Esophagus squamous epithelium (tissue), 5 donors: ENCODE measurements around the gene ALKBH5. TPM values are rescaled to one million over a fixed set of nuclear protein-coding genes. Genes with fewer than 3 reads are reported as not detected.

Experiments used
- DNase-seq: peaks from one replicate; lab custom pipeline; 2025; lab: John Stamatoyannopoulos, UW
- H3K27ac ChIP-seq, 4 donors: fragments of 200-600 bp; sonication (generic); one replicate each; pipeline ENCODE4 v1.5.1; 2016 to 2019; ENCODE audit warnings: mild to moderate bottlenecking in 1 of 4
- H3K27me3 ChIP-seq, 4 donors: fragments of 200-600 bp; sonication (generic); 1 replicate in 3 of 4; 2 replicates in 1 of 4; pipeline versions ENCODE4 v1.5.1 to v1.6.0; 2017 to 2021; ENCODE audit warnings: antibody characterized with exemption in 1 of 4
- H3K36me3 ChIP-seq, 3 donors: fragments of 200-600 bp; sonication (generic); one replicate each; pipeline ENCODE4 v1.5.1; 2016 to 2019
- H3K4me1 ChIP-seq, 3 donors: fragments of 200-600 bp; sonication (generic); one replicate each; pipeline ENCODE4 v1.5.1; 2017 to 2019
- H3K4me3 ChIP-seq, 4 donors: fragments of 200-600 bp; sonication (generic); 1 replicate in 3 of 4; 2 replicates in 1 of 4; pipeline ENCODE4 v1.5.1; 2016 to 2019; ENCODE audit warnings: mild to moderate bottlenecking in 2 of 4, moderate library complexity in 1 of 4
- H3K9me3 ChIP-seq, 3 donors: fragments of 200-600 bp; sonication (generic); one replicate each; pipeline ENCODE4 v1.5.1; 2016 to 2019
- POLR2A ChIP-seq, 4 donors: fragments of 450-650 bp; IDR thresholded peaks; one replicate each; pipeline ENCODE4 v1.6.1; 2017; ENCODE audit warnings: antibody characterized with exemption in 4 of 4, mild to moderate bottlenecking in 4 of 4, moderate library complexity in 3 of 4
- WGBS, 2 donors: methylation state at CpG; one replicate each; pipeline ENCODE4 v1.1.5; 2018; 5-methylcytosine and 5-hydroxymethylcytosine counted together
- intact Hi-C: fragments of 100-400 bp; cut with DNase I; formaldehyde crosslinking; loops from one replicate; pipeline ENCODE4 v1.15.0; 2022
- total RNA-seq, 4 donors: library from RNA; depleted of rRNA; stranded (reverse); fragments of >200 nt; gene quantifications; one replicate each; pipeline ENCODE4 v1.1.0, GENCODE V29; 2016
- TF ChIP-seq, protein P1 (sequence below), 6 experiments: fragments of 450-650 bp in 4 of 6; fragments of 200-600 bp in 2 of 6; sonication (generic) in 2 of 6; IDR thresholded peaks; one replicate each; pipeline ENCODE4 v1.5.1; 2016 to 2019; ENCODE audit warnings: antibody characterized with exemption in 6 of 6, mild to moderate bottlenecking in 4 of 6, moderate library complexity in 4 of 6
- donor health status: DM: yes; HTN: yes; CAD: no.

The ALKBH5 gene
- total RNA-seq, 4 donors from 2014 or later = 55.8 to 58.9 (median 56.9) TPM

DNA sequence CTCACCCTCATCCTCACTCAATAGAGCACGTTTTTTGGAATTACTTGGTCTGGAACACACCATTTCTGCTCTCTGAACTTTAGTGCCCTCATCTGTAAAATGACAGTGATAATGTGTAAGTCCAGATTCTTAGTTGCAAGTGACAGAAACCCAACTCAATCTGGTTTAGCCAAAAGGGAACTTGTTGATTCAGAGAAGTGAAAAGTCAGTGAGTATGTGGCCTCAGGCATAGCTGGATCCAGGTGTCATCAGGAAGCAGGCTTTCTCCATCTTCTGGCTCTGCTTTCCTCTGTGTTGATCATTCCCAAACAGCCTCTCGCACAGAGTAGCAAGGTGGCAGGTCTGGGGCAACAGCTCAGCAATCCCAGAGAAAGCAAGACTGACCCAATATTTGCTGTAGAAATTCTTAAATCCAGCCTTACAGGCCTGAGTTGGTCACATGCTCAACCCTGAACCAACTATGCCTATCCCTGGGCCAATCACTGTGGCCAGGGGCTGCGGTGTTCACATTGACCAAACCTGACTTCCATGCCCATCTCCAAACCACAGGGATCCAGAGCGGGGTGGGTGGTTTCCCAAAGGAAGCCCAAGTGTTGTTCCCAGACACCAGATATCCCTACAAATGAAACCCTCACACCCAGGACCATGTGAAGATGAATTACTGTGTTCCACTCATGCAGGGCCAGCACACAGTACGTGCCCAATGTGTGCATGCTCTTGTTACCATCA is 23.3 kb upstream of the ALKBH5 start:
- intact Hi-C loops = no loop called here
- H3K4me3 ChIP-seq = no peak overlapping the region
- no peak for TF ChIP-seq POLR2A (IDR thresholded peaks at IDR 0.05)
- no peak overlapping the region for H3K27ac ChIP-seq
- DNase-seq = no peak
- no peaks in the 10 kb centered on the region for H3K36me3 ChIP-seq
- H3K27me3 ChIP-seq = no peaks in the 10 kb centered on the region
- H3K9me3 ChIP-seq = no peaks in the 10 kb centered on the region
- peaks cover 5 to 32% (median 21%) of the 10 kb centered on the region in 3 donors for H3K4me1 ChIP-seq
- 86 to 88% methylated on average over 5 of the region's 5 CpGs for WGBS, 2 donors

GRCh38 chr17:18161207-18162145 is 22.2 kb upstream of the ALKBH5 start:
- H3K4me1 ChIP-seq = peaks cover 5 to 28% (median 21%) of the 10 kb centered on the region in 3 donors
- H3K36me3 ChIP-seq = no peaks in the 10 kb centered on the region
- no peak overlapping the region for H3K4me3 ChIP-seq
- no peak overlapping the region for H3K27ac ChIP-seq
- H3K27me3 ChIP-seq = no peaks in the 10 kb centered on the region
- no peak for TF ChIP-seq POLR2A (IDR thresholded peaks at IDR 0.05)
- TF ChIP-seq, protein P1, sequence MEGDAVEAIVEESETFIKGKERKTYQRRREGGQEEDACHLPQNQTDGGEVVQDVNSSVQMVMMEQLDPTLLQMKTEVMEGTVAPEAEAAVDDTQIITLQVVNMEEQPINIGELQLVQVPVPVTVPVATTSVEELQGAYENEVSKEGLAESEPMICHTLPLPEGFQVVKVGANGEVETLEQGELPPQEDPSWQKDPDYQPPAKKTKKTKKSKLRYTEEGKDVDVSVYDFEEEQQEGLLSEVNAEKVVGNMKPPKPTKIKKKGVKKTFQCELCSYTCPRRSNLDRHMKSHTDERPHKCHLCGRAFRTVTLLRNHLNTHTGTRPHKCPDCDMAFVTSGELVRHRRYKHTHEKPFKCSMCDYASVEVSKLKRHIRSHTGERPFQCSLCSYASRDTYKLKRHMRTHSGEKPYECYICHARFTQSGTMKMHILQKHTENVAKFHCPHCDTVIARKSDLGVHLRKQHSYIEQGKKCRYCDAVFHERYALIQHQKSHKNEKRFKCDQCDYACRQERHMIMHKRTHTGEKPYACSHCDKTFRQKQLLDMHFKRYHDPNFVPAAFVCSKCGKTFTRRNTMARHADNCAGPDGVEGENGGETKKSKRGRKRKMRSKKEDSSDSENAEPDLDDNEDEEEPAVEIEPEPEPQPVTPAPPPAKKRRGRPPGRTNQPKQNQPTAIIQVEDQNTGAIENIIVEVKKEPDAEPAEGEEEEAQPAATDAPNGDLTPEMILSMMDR (IDR thresholded peaks at IDR 0.05) = no peak
- DNase-seq = no peak
- no peaks in the 10 kb centered on the region for H3K9me3 ChIP-seq
- 79 to 81% methylated on average over 7 to 10 of the region's 12 CpGs for WGBS, 2 donors
- intact Hi-C loops = no loop called here

DNA sequence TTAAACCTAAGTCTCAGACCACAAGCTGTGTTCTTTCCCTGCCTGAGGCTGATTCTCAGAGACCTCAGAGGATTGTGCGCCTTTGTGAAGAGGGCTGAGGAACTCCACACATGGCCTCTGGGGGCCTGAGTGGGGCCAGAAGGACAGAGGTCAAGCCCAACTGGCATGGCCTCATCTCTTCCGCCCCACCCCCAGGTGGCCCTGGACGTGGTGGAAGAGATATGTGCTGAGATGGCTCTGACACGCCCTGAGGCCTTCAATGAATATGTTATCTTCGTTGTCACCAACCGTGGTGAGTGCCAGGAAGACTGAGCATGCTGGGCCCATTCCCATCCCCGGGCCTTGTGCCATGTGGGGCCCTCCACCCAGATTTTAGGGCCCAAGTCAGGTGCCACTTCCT is 20.1 kb upstream of the ALKBH5 start:
- Histone ChIP-seq H3K4me3 (no peak overlapping the region), H3K9me3 (no peaks in the 10 kb centered on the region), H3K4me1 (peaks cover 1 to 7% (median 4%) of the 10 kb centered on the region in 3 donors), H3K36me3 (no peaks in the 10 kb centered on the region), H3K27ac (no peak overlapping the region), H3K27me3 (no peaks in the 10 kb centered on the region)
- DNase-seq = no peak
- no peak for TF ChIP-seq POLR2A (IDR thresholded peaks at IDR 0.05)
- TF ChIP-seq, protein P1 (IDR thresholded peaks at IDR 0.05) = no peak
- WGBS, 2 donors = 40 to 60% methylated on average over 1 to 5 of the region's 7 CpGs
- intact Hi-C loops = no loop called here

DNA sequence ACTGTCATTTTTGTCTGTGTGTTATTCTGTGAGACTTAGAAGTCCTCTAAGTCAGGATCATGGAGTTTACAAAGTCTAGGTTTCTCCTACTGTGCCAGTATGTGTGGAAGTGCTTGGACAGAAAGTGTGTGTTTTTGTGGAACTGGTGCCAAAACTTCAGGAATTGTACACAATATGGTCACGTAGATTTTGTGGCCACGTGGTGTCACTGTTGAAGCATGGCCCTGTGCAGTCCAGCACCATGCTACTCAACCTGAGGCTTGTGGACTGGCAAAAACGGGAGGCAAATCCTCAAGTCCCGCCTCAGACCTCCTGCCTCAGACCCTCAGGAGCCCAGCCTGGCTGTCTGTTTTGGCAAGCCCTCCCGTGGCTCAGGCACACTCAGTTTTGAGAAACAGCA is 16.7 kb upstream of the ALKBH5 start:
- Histone ChIP-seq H3K9me3 (no peaks in the 10 kb centered on the region), H3K36me3 (no peaks in the 10 kb centered on the region), H3K4me1 (no peaks in the 10 kb centered on the region), H3K27ac (no peak overlapping the region), H3K4me3 (no peak overlapping the region), H3K27me3 (no peaks in the 10 kb centered on the region)
- intact Hi-C loops = no loop called here
- no peak for DNase-seq
- TF ChIP-seq, protein P1 (IDR thresholded peaks at IDR 0.05) = no peak
- TF ChIP-seq POLR2A (IDR thresholded peaks at IDR 0.05) = no peak
- 33 to 62% methylated on average over 5 of the region's 5 CpGs for WGBS, 2 donors

- TF ChIP-seq, protein P1 (IDR thresholded peaks at IDR 0.05) = no peak
- no peak for TF ChIP-seq POLR2A (IDR thresholded peaks at IDR 0.05)
- no peaks in the 10 kb centered on the region for H3K36me3 ChIP-seq
- no peaks in the 10 kb centered on the region for H3K27me3 ChIP-seq
- H3K27ac ChIP-seq = no peak overlapping the region
- 67 to 96% methylated on average over 3 to 9 of the region's 10 CpGs for WGBS, 2 donors
- intact Hi-C loops = no loop called here
- DNase-seq = no peak
- no peaks in the 10 kb centered on the region for H3K4me1 ChIP-seq
- no peak overlapping the region for H3K4me3 ChIP-seq
- H3K9me3 ChIP-seq = no peaks in the 10 kb centered on the region
Measured at GRCh38 chr17:18167421-18167820, 16.2 kb upstream of the ALKBH5 start.
